ENCODE measurements around the gene WDR77.

Gene WDR77

GRCh38 chr1:111392042-111392441 is 57.0 kb downstream of the WDR77 start:
- DNase-seq (ENCODE audit: low read depth): no peak
- H3K4me3 ChIP-seq (ENCODE audit: low read depth, low read length): no peak overlapping the region

Data from skeletal muscle cell (primary cell).